PC-3 (cell line): ENCODE data around the gene RFTN1. TPM values are rescaled to one million over a fixed set of nuclear protein-coding genes. Genes with fewer than 3 reads are reported as not detected.

Experiments
- ATAC-seq: fragments of 200-7000 bp; cut with Tn5 transposase; 2 replicates; pipeline ENCODE4 v1.9.1; 2020; ENCODE audit warnings: mild to moderate bottlenecking, moderate library complexity
- BruUV-seq: library from RNA; stranded (reverse); fragments of 400-500 nt; replicated peaks from 2 replicates; lab custom pipeline; 2021; lab: Mats Ljungman, UMichigan
- CTCF ChIA-PET: fragments of 300-600 bp; sonication (Branson Sonifier 250); formaldehyde crosslinking; loops from one replicate; lab custom pipeline; 2022; ENCODE audit warnings: antibody characterized with exemption; lab: Charles Lee
- POLR2A ChIA-PET: fragments of 300-600 bp; sonication (Branson Sonifier 250); formaldehyde crosslinking; loops from one replicate; lab custom pipeline; 2022; ENCODE audit warnings: antibody characterized with exemption; ENCODE audit not compliant: unreplicated experiment; lab: Charles Lee
- DNase-seq: peaks from one replicate; pipeline ENCODE4 v3.0.0-alpha.2; 2015
- H2AFZ ChIP-seq: fragments of 300-600 bp; sonication (generic); 2 replicates; pipeline ENCODE4 v1.6.0; 2016; ENCODE audit warnings: antibody characterized with exemption, low read length
- H3F3A ChIP-seq: fragments of 300-600 bp; sonication (generic); one replicate; pipeline ENCODE4 v1.6.0; 2017; ENCODE audit warnings: antibody characterized with exemption, low read length, control low read depth, mild to moderate bottlenecking; ENCODE audit not compliant: unreplicated experiment
- H3K27ac ChIP-seq: fragments of 300-600 bp; sonication (generic); 2 replicates; pipeline ENCODE4 v1.5.1; 2016; ENCODE audit warnings: mild to moderate bottlenecking, low read length
- H3K27me3 ChIP-seq: fragments of 300-600 bp; sonication (generic); 2 replicates; pipeline ENCODE4 v1.6.1; 2016; ENCODE audit warnings: low read length, mixed read lengths
- H3K36me3 ChIP-seq: fragments of 300-600 bp; sonication (generic); 2 replicates; pipeline ENCODE4 v1.6.1; 2016; ENCODE audit warnings: low read depth, mixed run types, low read length, mixed read lengths
- H3K4me1 ChIP-seq: fragments of 300-600 bp; sonication (generic); 2 replicates; pipeline ENCODE4 v1.5.1; 2016; ENCODE audit warnings: low read length; ENCODE audit not compliant: insufficient read depth
- H3K4me2 ChIP-seq: fragments of 300-600 bp; sonication (generic); 2 replicates; pipeline ENCODE4 v1.6.0; 2016; ENCODE audit warnings: low read length
- H3K4me3 ChIP-seq: fragments of 300-600 bp; sonication (generic); 2 replicates; pipeline ENCODE4 v1.5.1; 2016; ENCODE audit warnings: mild to moderate bottlenecking, low read length, mixed read lengths
- H3K79me2 ChIP-seq: fragments of 300-600 bp; sonication (generic); 2 replicates; pipeline ENCODE4 v1.6.1; 2017; ENCODE audit warnings: low read length, mixed read lengths
- H3K9ac ChIP-seq: fragments of 300-600 bp; sonication (generic); 2 replicates; pipeline ENCODE4 v1.6.0; 2016; ENCODE audit warnings: mild to moderate bottlenecking, low read length
- H3K9me2 ChIP-seq: fragments of 300-600 bp; sonication (generic); replicated peaks from 2 replicates; pipeline ENCODE4 v1.6.1; 2016; ENCODE audit warnings: mixed run types, low read length, mixed read lengths
- H3K9me3 ChIP-seq: fragments of 300-600 bp; sonication (generic); 2 replicates; pipeline ENCODE4 v1.6.1; 2016; ENCODE audit warnings: low read length, mixed read lengths
- H4K20me1 ChIP-seq: fragments of 300-600 bp; sonication (generic); 2 replicates; pipeline ENCODE4 v1.6.1; 2016; ENCODE audit warnings: low read length, mixed read lengths
- CTCF ChIP-seq: fragments of 300-600 bp; sonication (generic); conservative IDR thresholded peaks from 2 replicates; pipeline ENCODE4 v1.5.1; 2017; ENCODE audit warnings: antibody characterized with exemption, low read depth, mild to moderate bottlenecking, low read length
- EZH2 ChIP-seq: fragments of 300-600 bp; sonication (generic); IDR thresholded peaks from one replicate; pipeline ENCODE4 v1.6.1; 2017; ENCODE audit warnings: antibody characterized with exemption, mild to moderate bottlenecking, low read length; ENCODE audit not compliant: unreplicated experiment
- EZH2phosphoT487 ChIP-seq: fragments of 300-600 bp; sonication (generic); IDR thresholded peaks from 2 replicates; pipeline ENCODE4 v1.6.1; 2018; ENCODE audit warnings: mild to moderate bottlenecking, antibody characterized with exemption, low read length, borderline replicate concordance
- intact Hi-C: fragments of 100-400 bp; cut with micrococcal nuclease; formaldehyde crosslinking; loops from 2 replicates; pipeline ENCODE4 v1.9.0; 2023
- total RNA-seq: library from RNA; depleted of rRNA; stranded (reverse); fragments of >200 nt; gene quantifications from 2 replicates; pipeline ENCODE4 v1.2.3, GENCODE V29; 2014

The RFTN1 gene
- total RNA-seq, 1 experiment from 2014 or later, result 9.7 TPM

- ChIA-PET CTCF (no interaction called here), POLR2A (no interaction called here)
- Histone ChIP-seq H3K27ac (no peak overlapping the region), H3K36me3 (no peaks in the 10 kb centered on the region), H3K4me2 (no peak overlapping the region), H3F3A (no peaks in the 10 kb centered on the region), H3K79me2 (no peaks in the 10 kb centered on the region), H3K4me3 (no peak overlapping the region), H3K9me2 (no peaks in the 10 kb centered on the region), H3K9ac (no peak overlapping the region), H3K4me1 (no peaks in the 10 kb centered on the region), H2AFZ (no peak overlapping the region), H3K27me3 (peaks cover 41% of the 10 kb centered on the region), H3K9me3 (no peaks in the 10 kb centered on the region), H4K20me1 (no peaks in the 10 kb centered on the region)
- no TSS peak for BruUV-seq
- TF ChIP-seq EZH2phosphoT487, result no peak
- no peak for TF ChIP-seq EZH2
- no peak for TF ChIP-seq CTCF
- DNase-seq (no peak), ATAC-seq (no peak)
- intact Hi-C loops, result no loop called here
Measured at GRCh38 chr3:16536996-16537395, 23.5 kb upstream of the RFTN1 start.

GRCh38 chr3:16536344-16536663 lies 22.8 kb upstream of the RFTN1 start:
- no peaks in the 10 kb centered on the region for H3K36me3 ChIP-seq
- no peaks in the 10 kb centered on the region for H3K79me2 ChIP-seq
- H3K9me2 ChIP-seq, result no peaks in the 10 kb centered on the region
- H2AFZ ChIP-seq, result no peak overlapping the region
- no peaks in the 10 kb centered on the region for H4K20me1 ChIP-seq
- BruUV-seq, result no TSS peak
- peaks cover 41% of the 10 kb centered on the region for H3K27me3 ChIP-seq
- DNase-seq, result no peak
- ChIA-PET POLR2A (no interaction called here), CTCF (no interaction called here)
- no peak for TF ChIP-seq EZH2
- no peak for TF ChIP-seq EZH2phosphoT487
- TF ChIP-seq CTCF, result no peak
- H3K4me3 ChIP-seq, result no peak overlapping the region
- H3K27ac ChIP-seq, result no peak overlapping the region
- H3K4me2 ChIP-seq, result no peak overlapping the region
- no peaks in the 10 kb centered on the region for H3K9me3 ChIP-seq
- no peak overlapping the region for H3K9ac ChIP-seq
- intact Hi-C loops, result no loop called here
- no peaks in the 10 kb centered on the region for H3F3A ChIP-seq
- H3K4me1 ChIP-seq, result no peaks in the 10 kb centered on the region
- ATAC-seq, result no peak

- intact Hi-C loops, result no loop called here
- H3K79me2 ChIP-seq, result no peaks in the 10 kb centered on the region
- TF ChIP-seq EZH2 (no peak), EZH2phosphoT487 (no peak), CTCF (no peak)
- no TSS peak for BruUV-seq
- H3K4me2 ChIP-seq, result no peak overlapping the region
- H2AFZ ChIP-seq, result no peak overlapping the region
- H3F3A ChIP-seq, result no peaks in the 10 kb centered on the region
- H3K9ac ChIP-seq, result no peak overlapping the region
- H3K4me1 ChIP-seq, result no peaks in the 10 kb centered on the region
- DNase-seq (no peak), ATAC-seq (no peak)
- H3K27me3 ChIP-seq, result peaks cover 40% of the 10 kb centered on the region
- H3K9me2 ChIP-seq, result no peaks in the 10 kb centered on the region
- no peaks in the 10 kb centered on the region for H3K9me3 ChIP-seq
- no peaks in the 10 kb centered on the region for H3K36me3 ChIP-seq
- ChIA-PET POLR2A (no interaction called here), CTCF (no interaction called here)
- no peaks in the 10 kb centered on the region for H4K20me1 ChIP-seq
- H3K4me3 ChIP-seq, result no peak overlapping the region
- no peak overlapping the region for H3K27ac ChIP-seq
Measured at GRCh38 chr3:16534640-16535262, 21.3 kb upstream of the RFTN1 start.
